Fibroblast of pulmonary artery (primary cell): ENCODE data around the gene HIGD1B.
A peak's percentile ranks its signal among the peaks of the same experiment; 100 is the strongest.

ENCODE experiments used
- DNase-seq: peaks from one replicate; pipeline ENCODE4 v3.0.0-alpha.2; 2010; ENCODE audit warnings: low read depth
- H3K4me3 ChIP-seq: replicated peaks from 2 replicates; pipeline ENCODE4 v1.5.1; 2011; ENCODE audit warnings: low read depth, mild to moderate bottlenecking, control low read depth, low read length, moderate library complexity
- CTCF ChIP-seq: IDR thresholded peaks from 2 replicates; pipeline ENCODE4 v1.5.1; 2011; ENCODE audit warnings: mild to moderate bottlenecking, control low read depth, low read length, inconsistent platforms; ENCODE audit errors: missing control alignments

HIGD1B gene

GRCh38 chr17:44878627-44879221 lies 31.0 kb downstream of the HIGD1B start:
- peak; percentile 58 for DNase-seq
- no peak overlapping the region for H3K4me3 ChIP-seq
- peak; percentile 67 for TF ChIP-seq CTCF

- TF ChIP-seq CTCF = no peak
- H3K4me3 ChIP-seq = no peak overlapping the region
- DNase-seq = no peak
These were observed 31.7 kb downstream of the HIGD1B start for GRCh38 chr17:44879376-44879775.

GRCh38 chr17:44880062-44880461 lies 32.4 kb downstream of the HIGD1B start:
- no peak overlapping the region for H3K4me3 ChIP-seq
- DNase-seq = no peak
- TF ChIP-seq CTCF = no peak

GRCh38 chr17:44881145-44881544 lies 33.5 kb downstream of the HIGD1B start:
- no peak overlapping the region for H3K4me3 ChIP-seq
- no peak for TF ChIP-seq CTCF
- no peak for DNase-seq

- no peak for TF ChIP-seq CTCF
- no peak overlapping the region for H3K4me3 ChIP-seq
- DNase-seq = no peak
These were observed 37.3 kb downstream of the HIGD1B start for GRCh38 chr17:44884941-44885340.

- no peak for TF ChIP-seq CTCF
- DNase-seq = no peak
- no peak overlapping the region for H3K4me3 ChIP-seq
These were observed 39.3 kb downstream of the HIGD1B start for GRCh38 chr17:44887016-44887415.

- H3K4me3 ChIP-seq = no peak overlapping the region
- no peak for DNase-seq
- TF ChIP-seq CTCF = no peak
These were observed 40.6 kb downstream of the HIGD1B start for GRCh38 chr17:44887971-44888954.
